GM19463 (cell line): ENCODE data around the gene GAL3ST2.
"Not testable (repeated sequence)": the region's sequence is repeated elsewhere in the genome, so short reads cannot be mapped to it uniquely, and the experiment has no call there.

Experiments
- ATAC-seq: cut with Tn5 transposase; IDR thresholded peaks from one replicate; pipeline ENCODE4 v1.9.1; 2021; ENCODE audit warnings: mild to moderate bottlenecking, moderate library complexity; ENCODE audit not compliant: unreplicated experiment

Gene GAL3ST2

GRCh38 chr2:241767464-241768250 is 9.0 kb upstream of the GAL3ST2 start:
- ATAC-seq = no peak

GRCh38 chr2:241768251-241768711 is 8.3 kb upstream of the GAL3ST2 start:
- no peak for ATAC-seq

GRCh38 chr2:241768850-241769249 is 7.8 kb upstream of the GAL3ST2 start:
- ATAC-seq = no peak

- ATAC-seq = no peak
Observed at GRCh38 chr2:241769819-241770184, 6.8 kb upstream of the GAL3ST2 start.

GRCh38 chr2:241770185-241770935 is 6.3 kb upstream of the GAL3ST2 start:
- no peak for ATAC-seq

GRCh38 chr2:241770936-241771285 is 5.7 kb upstream of the GAL3ST2 start:
- ATAC-seq = no peak

- ATAC-seq = no peak
Observed at GRCh38 chr2:241771286-241772062, 5.1 kb upstream of the GAL3ST2 start.

GRCh38 chr2:241772063-241772499 is 4.5 kb upstream of the GAL3ST2 start:
- no peak for ATAC-seq

- no peak for ATAC-seq
Observed at GRCh38 chr2:241773511-241774418, 2.9 kb upstream of the GAL3ST2 start.

GRCh38 chr2:241774419-241775222 is 2.0 kb upstream of the GAL3ST2 start:
- ATAC-seq = no peak

- no peak for ATAC-seq
Observed at GRCh38 chr2:241775223-241776177, 1.1 kb upstream of the GAL3ST2 start.

GRCh38 chr2:241777170-241777685 is 606 bp downstream of the GAL3ST2 start:
- ATAC-seq = no peak

GRCh38 chr2:241777686-241778627 is 1.3 kb downstream of the GAL3ST2 start:
- no peak for ATAC-seq

- no peak for ATAC-seq
Observed at GRCh38 chr2:241780939-241781569, 4.4 kb downstream of the GAL3ST2 start.

GRCh38 chr2:241782053-241782452 is 5.4 kb downstream of the GAL3ST2 start:
- not testable (repeated sequence) for ATAC-seq

GRCh38 chr2:241788135-241788534 is 11.5 kb downstream of the GAL3ST2 start:
- no peak for ATAC-seq

GRCh38 chr2:241788572-241788971 is 11.9 kb downstream of the GAL3ST2 start:
- no peak for ATAC-seq
